GM21447 (cell line): Measurements from ENCODE around the gene UBE3D.
"Not testable (repeated sequence)": the region's sequence is repeated elsewhere in the genome, so short reads cannot be mapped to it uniquely, and the experiment has no call there.

Experiments
- ATAC-seq: cut with Tn5 transposase; IDR thresholded peaks from one replicate; pipeline ENCODE4 v1.9.1; 2021; ENCODE audit not compliant: unreplicated experiment

Gene UBE3D

GRCh38 chr6:82875573-82876185 is 190.0 kb downstream of the UBE3D start:
- ATAC-seq = no peak

DNA sequence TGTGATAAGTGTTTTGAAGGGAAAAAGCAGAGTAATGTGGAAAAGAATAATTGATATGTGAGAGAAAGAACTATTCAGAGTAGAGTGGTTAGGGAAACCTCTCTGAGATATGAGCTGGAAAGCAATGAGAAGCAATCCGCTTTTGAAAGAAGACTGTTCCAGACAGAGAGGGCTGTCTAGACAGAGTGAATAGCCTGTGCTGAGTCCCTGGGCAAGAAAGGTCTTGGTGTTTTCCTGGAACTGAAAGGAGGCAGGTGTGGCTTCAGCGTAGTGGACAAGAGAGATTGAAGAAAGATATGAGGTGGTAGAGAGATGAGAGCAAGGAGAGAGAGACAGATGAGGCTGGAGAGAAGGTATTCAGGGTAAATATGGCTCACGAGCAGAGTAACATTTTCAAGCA is 190.8 kb downstream of the UBE3D start:
- ATAC-seq = no peak

DNA sequence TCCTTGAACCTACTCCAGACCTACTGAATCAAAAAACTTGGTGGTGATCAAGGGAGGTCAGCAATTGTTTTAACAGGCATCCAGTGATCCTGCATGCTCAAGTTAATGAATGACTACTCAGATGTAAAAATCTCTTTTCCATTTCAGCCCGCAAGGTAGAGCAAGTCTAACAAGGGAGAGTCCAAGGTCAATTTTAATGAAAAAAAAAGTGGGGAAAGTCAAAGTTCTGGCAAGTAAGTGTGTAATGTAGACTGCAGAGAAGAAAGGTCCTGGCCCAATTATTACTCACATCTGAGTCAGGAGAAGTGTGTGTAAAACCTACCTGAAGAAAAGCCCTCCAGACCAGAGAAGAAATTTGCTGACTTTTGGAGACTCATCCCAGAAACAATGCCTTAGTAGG is 193.5 kb downstream of the UBE3D start:
- ATAC-seq = no peak

- no peak for ATAC-seq
Observed at GRCh38 chr6:82870582-82871172, 195.0 kb downstream of the UBE3D start.

- no peak for ATAC-seq
Observed at GRCh38 chr6:82869493-82869892, 196.1 kb downstream of the UBE3D start.

DNA sequence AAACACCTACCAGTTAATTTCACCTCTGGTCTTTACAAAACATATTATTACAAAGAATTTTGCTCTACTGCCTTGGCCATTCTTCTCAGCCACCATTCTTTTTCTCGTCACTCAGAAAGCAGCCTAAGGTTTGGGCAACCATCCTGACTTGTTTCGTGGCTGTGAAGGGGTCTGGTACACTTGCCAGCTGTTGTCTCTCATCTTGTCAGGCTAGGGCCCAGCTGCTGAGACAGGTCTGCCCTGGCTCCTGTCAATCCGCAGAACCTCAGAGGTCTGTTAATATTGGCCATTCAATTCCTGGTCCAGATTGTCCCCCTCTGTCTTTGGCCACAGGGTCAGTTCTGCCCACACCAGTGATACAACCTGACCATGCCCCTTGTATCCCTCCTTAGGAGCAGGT is 197.7 kb downstream of the UBE3D start:
- ATAC-seq = no peak

DNA sequence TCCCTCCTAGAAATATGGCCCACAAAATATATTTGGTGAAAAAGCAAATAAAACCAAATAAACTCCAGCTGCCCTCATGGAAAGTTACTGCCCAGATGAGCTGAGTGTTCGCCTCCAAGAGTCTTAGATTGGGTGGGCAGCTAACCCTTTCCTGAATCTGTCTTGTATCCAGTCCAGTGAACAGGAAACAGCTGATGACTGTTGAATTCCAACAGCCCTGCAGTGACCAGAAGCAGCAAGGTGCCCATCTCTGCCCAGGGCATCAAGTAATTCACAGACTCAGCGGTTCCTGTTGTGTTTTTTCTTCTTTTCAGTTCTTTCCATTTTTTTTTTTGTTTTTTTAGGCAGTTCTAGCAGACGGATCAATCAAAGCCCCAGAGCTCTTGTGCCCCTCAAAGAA is 199.2 kb downstream of the UBE3D start:
- ATAC-seq = no peak

- no peak for ATAC-seq
Observed at GRCh38 chr6:82865461-82865860, 200.2 kb downstream of the UBE3D start.

GRCh38 chr6:82863781-82864180 is 201.9 kb downstream of the UBE3D start:
- no peak for ATAC-seq

DNA sequence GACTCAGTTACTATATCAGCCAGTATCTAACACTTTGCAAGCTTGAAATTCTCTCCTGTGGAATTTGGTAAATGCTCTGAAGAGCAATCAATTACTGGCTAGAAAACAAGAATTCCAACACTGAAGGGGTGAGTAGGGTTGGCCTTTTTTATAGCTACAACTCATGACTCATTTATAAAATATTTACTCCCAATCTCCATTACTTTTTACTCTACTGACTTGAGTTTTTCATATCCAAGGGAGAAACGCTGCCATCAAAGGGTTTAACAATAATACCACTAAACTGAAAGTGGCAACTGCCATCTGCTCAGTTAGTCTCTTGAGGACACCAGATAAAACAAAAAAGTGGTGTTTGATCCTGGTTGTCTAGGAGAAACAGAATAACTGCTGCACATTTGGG is 203.1 kb downstream of the UBE3D start:
- no peak for ATAC-seq

GRCh38 chr6:82861121-82861520 is 204.5 kb downstream of the UBE3D start:
- no peak for ATAC-seq

- ATAC-seq = not testable (repeated sequence)
Observed at GRCh38 chr6:82856077-82856476, 209.6 kb downstream of the UBE3D start.

DNA sequence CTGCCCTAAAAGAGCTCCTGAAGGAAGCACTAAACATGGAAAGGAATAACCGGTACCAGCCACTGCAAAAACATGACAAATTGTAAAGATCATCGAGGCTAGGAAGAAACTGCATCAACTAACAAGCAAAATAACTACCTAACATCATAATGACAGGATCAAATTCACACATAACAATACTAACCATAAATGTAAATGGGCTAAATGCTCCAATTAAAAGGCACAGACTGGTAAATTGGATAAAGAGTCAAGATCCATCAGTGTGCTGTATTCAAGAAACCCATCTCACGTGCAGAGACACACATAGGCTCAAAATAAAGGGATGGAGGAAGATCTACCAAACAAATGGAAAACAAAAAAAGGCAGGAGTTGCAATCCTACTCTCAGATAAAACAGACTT is 212.7 kb downstream of the UBE3D start:
- not testable (repeated sequence) for ATAC-seq

- no peak for ATAC-seq
Observed at GRCh38 chr6:82843291-82843885, 222.3 kb downstream of the UBE3D start.

GRCh38 chr6:82842721-82843120 is 222.9 kb downstream of the UBE3D start:
- ATAC-seq = no peak
